ENCODE results near the gene PRRX1.

DNA sequence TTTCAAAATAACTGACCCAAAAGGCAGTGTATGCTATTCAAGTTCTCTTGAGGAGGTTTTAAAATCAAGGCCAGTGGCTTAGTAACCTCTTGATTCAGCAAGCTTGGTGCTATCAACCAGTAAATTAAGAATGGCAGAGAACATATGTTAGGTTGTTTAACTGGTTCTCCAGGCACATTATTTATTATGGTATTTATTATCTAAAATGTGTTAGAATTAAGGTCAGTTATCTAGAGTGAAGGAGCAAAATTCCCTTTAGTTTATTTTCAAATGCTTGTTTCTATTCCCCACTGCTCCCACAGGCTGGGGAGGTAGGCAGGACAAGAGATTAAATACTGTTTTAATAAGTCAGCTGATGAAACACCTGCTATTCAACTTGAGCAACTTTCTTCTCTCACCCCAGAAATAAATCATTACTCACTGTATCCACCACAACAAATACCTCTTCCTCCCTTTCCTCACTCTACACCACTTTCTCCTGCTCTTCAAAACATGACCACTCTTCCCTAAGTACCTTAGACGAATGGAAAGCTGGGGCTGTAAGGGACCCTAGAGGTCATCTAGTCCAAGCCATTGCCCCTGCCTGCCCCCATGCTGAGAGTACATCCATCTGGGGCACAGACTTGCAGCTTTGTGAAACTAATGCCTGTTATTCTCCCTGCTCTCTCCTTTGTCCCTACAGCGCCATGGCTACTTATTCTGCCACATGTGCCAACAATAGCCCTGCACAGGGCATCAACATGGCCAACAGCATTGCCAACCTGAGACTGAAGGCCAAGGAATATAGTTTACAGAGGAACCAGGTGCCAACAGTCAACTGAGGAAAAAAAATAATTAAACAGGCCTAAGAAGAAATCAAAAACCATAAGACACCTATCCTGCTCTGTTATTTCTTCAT is 71.7 kb downstream of the PRRX1 start:
- TF ChIP-seq, protein P1, sequence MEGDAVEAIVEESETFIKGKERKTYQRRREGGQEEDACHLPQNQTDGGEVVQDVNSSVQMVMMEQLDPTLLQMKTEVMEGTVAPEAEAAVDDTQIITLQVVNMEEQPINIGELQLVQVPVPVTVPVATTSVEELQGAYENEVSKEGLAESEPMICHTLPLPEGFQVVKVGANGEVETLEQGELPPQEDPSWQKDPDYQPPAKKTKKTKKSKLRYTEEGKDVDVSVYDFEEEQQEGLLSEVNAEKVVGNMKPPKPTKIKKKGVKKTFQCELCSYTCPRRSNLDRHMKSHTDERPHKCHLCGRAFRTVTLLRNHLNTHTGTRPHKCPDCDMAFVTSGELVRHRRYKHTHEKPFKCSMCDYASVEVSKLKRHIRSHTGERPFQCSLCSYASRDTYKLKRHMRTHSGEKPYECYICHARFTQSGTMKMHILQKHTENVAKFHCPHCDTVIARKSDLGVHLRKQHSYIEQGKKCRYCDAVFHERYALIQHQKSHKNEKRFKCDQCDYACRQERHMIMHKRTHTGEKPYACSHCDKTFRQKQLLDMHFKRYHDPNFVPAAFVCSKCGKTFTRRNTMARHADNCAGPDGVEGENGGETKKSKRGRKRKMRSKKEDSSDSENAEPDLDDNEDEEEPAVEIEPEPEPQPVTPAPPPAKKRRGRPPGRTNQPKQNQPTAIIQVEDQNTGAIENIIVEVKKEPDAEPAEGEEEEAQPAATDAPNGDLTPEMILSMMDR (conservative IDR thresholded peaks at IDR 0.05; ENCODE audit: low read depth, low read length), result no peak
- TF ChIP-seq EZH2 (IDR thresholded peaks at IDR 0.05; ENCODE audit: borderline replicate concordance, low read depth, low read length, poor library complexity, severe bottlenecking), result no peak
